Liver (tissue), 9 donors: ENCODE measurements around the gene ARHGDIA. TPM values are rescaled to one million over a fixed set of nuclear protein-coding genes. Genes with fewer than 3 reads are reported as not detected.

ENCODE experiments used
- DNase-seq: peaks from one replicate; pipeline ENCODE4 v3.0.0-alpha.2; 2017; ENCODE audit warnings: low spot score
- H3K27ac ChIP-seq, 2 donors: one replicate each; pipeline ENCODE4 v1.7.0; 2013; ENCODE audit warnings: inconsistent platforms in 2 of 2, low read length in 2 of 2, control low read depth in 1 of 2, low read depth in 1 of 2, mild to moderate bottlenecking in 1 of 2
- H3K27me3 ChIP-seq, 4 donors: one replicate each; pipeline versions ENCODE4 v1.6.1 to v1.7.0; 2013; ENCODE audit warnings: low read length in 3 of 4, inconsistent platforms in 1 of 4, mild to moderate bottlenecking in 1 of 4, moderate library complexity in 1 of 4; ENCODE audit not compliant: control insufficient read depth in 4 of 4, insufficient read depth in 4 of 4
- H3K36me3 ChIP-seq, 4 donors: one replicate each; pipeline versions ENCODE4 v1.6.1 to v1.7.0; 2013; ENCODE audit warnings: low read length in 3 of 4, mild to moderate bottlenecking in 3 of 4, low read depth in 1 of 4, moderate library complexity in 1 of 4; ENCODE audit not compliant: control insufficient read depth in 4 of 4, insufficient read depth in 3 of 4
- H3K4me1 ChIP-seq, 4 donors: one replicate each; pipeline versions ENCODE4 v1.6.1 to v1.7.0; 2013; ENCODE audit warnings: low read length in 3 of 4, mild to moderate bottlenecking in 3 of 4, moderate library complexity in 1 of 4; ENCODE audit not compliant: control insufficient read depth in 4 of 4, insufficient read depth in 4 of 4
- H3K4me3 ChIP-seq, 3 donors: one replicate each; pipeline versions ENCODE4 v1.6.1 to v1.7.0; 2013; ENCODE audit warnings: low read length in 3 of 3, control low read depth in 1 of 3, low read depth in 1 of 3, mild to moderate bottlenecking in 1 of 3
- H3K9ac ChIP-seq, 2 donors: one replicate each; pipeline ENCODE4 v1.7.0; 2013; ENCODE audit warnings: low read length in 2 of 2, mild to moderate bottlenecking in 2 of 2, moderate library complexity in 2 of 2, control low read depth in 1 of 2, low read depth in 1 of 2
- H3K9me3 ChIP-seq, 4 donors: one replicate each; pipeline versions ENCODE4 v1.6.1 to v1.7.0; 2013; ENCODE audit warnings: low read length in 3 of 4; ENCODE audit not compliant: control insufficient read depth in 4 of 4
- ATF3 ChIP-seq: IDR thresholded peaks from 2 replicates; pipeline ENCODE4 v1.6.1; 2016; ENCODE audit warnings: antibody characterized with exemption
- EGR1 ChIP-seq, 2 donors: IDR thresholded peaks; 2 replicates each; pipeline ENCODE4 v1.6.1; 2016 to 2018; ENCODE audit warnings: antibody characterized with exemption in 2 of 2, low read depth in 2 of 2
- FOXA1 ChIP-seq: IDR thresholded peaks from 2 replicates; pipeline ENCODE4 v1.6.1; 2016; ENCODE audit warnings: antibody characterized with exemption
- FOXA2 ChIP-seq: IDR thresholded peaks from 2 replicates; pipeline ENCODE4 v1.6.1; 2016; ENCODE audit warnings: antibody characterized with exemption
- GABPA ChIP-seq, 2 donors: IDR thresholded peaks in 1 of 2; conservative IDR thresholded peaks in 1 of 2; 2 replicates each; pipeline ENCODE4 v1.6.1; 2016; ENCODE audit warnings: antibody characterized with exemption in 2 of 2, mild to moderate bottlenecking in 1 of 2, moderate library complexity in 1 of 2
- HNF4A ChIP-seq, 2 donors: conservative IDR thresholded peaks; 2 replicates each; pipeline ENCODE4 v1.6.1; 2016; ENCODE audit warnings: antibody characterized with exemption in 2 of 2, mild to moderate bottlenecking in 2 of 2
- HNF4G ChIP-seq: IDR thresholded peaks from 2 replicates; pipeline ENCODE4 v1.6.1; 2016; ENCODE audit warnings: antibody characterized with exemption
- JUND ChIP-seq, 2 donors: IDR thresholded peaks; 2 replicates each; pipeline ENCODE4 v1.6.1; 2016; ENCODE audit warnings: antibody characterized with exemption in 2 of 2
- NR2F2 ChIP-seq: IDR thresholded peaks from 2 replicates; pipeline ENCODE4 v1.6.1; 2016; ENCODE audit warnings: antibody characterized with exemption
- RAD21 ChIP-seq, 2 donors: IDR thresholded peaks; 2 replicates each; pipeline ENCODE4 v1.6.1; 2016; ENCODE audit warnings: antibody characterized with exemption in 2 of 2, mild to moderate bottlenecking in 2 of 2
- REST ChIP-seq: IDR thresholded peaks from 2 replicates; pipeline ENCODE4 v1.6.1; 2016; ENCODE audit warnings: antibody characterized with exemption, mild to moderate bottlenecking
- RXRA ChIP-seq, 2 donors: IDR thresholded peaks; 2 replicates each; pipeline ENCODE4 v1.6.1; 2017 to 2018; ENCODE audit warnings: antibody characterized with exemption in 2 of 2, mild to moderate bottlenecking in 1 of 2
- SP1 ChIP-seq: IDR thresholded peaks from 2 replicates; pipeline ENCODE4 v1.6.1; 2018; ENCODE audit warnings: antibody characterized with exemption, mild to moderate bottlenecking
- TAF1 ChIP-seq: conservative IDR thresholded peaks from 2 replicates; pipeline ENCODE4 v1.6.1; 2016; ENCODE audit warnings: antibody characterized with exemption, mild to moderate bottlenecking
- YY1 ChIP-seq: IDR thresholded peaks from 2 replicates; pipeline ENCODE4 v1.6.1; 2016; ENCODE audit warnings: antibody characterized with exemption, mild to moderate bottlenecking
- WGBS: extraction: QIAGEN DNeasy Blood & Tissue Kit; methylation state at CpG from one replicate; pipeline ENCODE4 v1.1.7; 2013; 5-methylcytosine and 5-hydroxymethylcytosine counted together
- polyA plus RNA-seq, 2 donors: library from polyadenylated mRNA; stranded (reverse) in 1 of 2; unstranded in 1 of 2; fragments of 200-250 nt in 1 of 2; fragments of >200 nt in 1 of 2; fragmentation: Nextera tagmentation in 1 of 2; extraction: Ambion mirVana in 1 of 2; gene quantifications; one replicate each; pipeline versions ENCODE4 v1.2.1 to v1.2.3, GENCODE V29; 2013 to 2015
- total RNA-seq, 2 donors: library from RNA; depleted of rRNA; stranded (reverse); fragments of >200 nt; gene quantifications; one replicate each; pipeline ENCODE4 v1.2.3, GENCODE V29; 2014
- TF ChIP-seq, protein P1 (sequence below): IDR thresholded peaks from 2 replicates; pipeline ENCODE4 v1.6.1; 2016; ENCODE audit warnings: antibody characterized with exemption
- TF ChIP-seq, protein P2 (sequence below): fragments of 150-350 bp; IDR thresholded peaks from 2 replicates; pipeline ENCODE4 v1.5.1; 2017; ENCODE audit warnings: improper control_type of control experiment, low read depth, low read length; ENCODE audit not compliant: missing input control
- TF ChIP-seq, protein P3 (sequence below): IDR thresholded peaks from 2 replicates; pipeline ENCODE4 v1.6.1; 2016; ENCODE audit warnings: antibody characterized with exemption
- donor health status: healthy.
- donor health status: healthy.
- donor health status: healthy.
- donor health status: healthy.
- donor health status: healthy.

ARHGDIA gene
- total and polyA plus RNA-seq, 4 donors = 35.5 to 142 (median 75.3) TPM

DNA sequence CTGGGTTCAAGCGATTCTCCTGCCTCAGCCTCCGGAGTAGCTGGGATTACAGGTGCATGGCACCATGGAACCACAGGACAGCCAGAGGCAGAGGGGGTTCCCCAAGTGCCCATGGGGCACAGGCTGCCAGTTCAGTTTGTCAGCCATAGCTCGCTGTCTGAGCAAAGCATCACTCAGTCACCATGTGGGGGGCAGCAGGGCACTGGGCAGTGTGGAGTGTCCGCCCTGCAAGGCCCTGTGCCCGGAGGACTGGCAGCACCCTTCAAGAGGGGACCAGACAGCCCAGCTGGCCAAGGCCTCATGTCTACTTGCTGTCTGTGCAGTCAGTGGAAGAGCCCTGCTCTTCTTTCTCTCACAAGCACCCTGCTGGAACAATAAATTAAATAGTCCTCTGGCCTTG lies 13.8 kb upstream of the ARHGDIA start:
- no peak overlapping the region for H3K4me3 ChIP-seq
- H3K9ac ChIP-seq = no peak overlapping the region
- no peak overlapping the region for H3K27ac ChIP-seq
- WGBS = 97% methylated on average over 5 of the region's 5 CpGs
- H3K36me3 ChIP-seq = peaks cover 12 to 45% (median 23%) of the 10 kb centered on the region in 4 donors
- H3K27me3 ChIP-seq = no peaks in the 10 kb centered on the region
- DNase-seq = no peak
- peaks cover 0 to 7% (median 5%) of the 10 kb centered on the region in 4 donors for H3K4me1 ChIP-seq
- TF ChIP-seq FOXA1 (no peak), YY1 (no peak), HNF4A (conservative IDR thresholded peaks at IDR 0.05) (no peak), EGR1 (IDR thresholded peaks at IDR 0.05; ENCODE audit: low read depth in 2 of 2) (no peak)
- TF ChIP-seq, protein P1, sequence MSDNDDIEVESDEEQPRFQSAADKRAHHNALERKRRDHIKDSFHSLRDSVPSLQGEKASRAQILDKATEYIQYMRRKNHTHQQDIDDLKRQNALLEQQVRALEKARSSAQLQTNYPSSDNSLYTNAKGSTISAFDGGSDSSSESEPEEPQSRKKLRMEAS = no peak
- no peaks in the 10 kb centered on the region for H3K9me3 ChIP-seq

DNA sequence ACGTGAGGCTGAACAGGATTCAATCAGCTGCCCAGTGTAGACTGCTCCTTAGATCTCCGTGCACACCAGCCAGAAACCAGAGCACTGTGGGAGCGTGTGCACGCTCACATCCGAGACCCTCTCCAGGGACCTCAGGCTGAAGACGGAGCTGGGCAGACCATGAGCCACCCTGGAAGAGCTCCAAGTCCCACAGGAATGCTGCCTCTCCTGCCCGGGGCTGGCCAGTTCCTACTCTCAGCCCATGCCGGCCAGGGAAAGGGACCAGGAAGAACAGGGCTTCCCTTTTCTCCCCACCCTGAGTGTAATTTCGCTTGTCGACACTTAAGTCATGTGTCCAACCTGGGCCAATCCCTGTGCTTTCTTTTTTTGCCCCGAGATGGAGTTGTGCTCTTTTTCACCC lies 13.4 kb upstream of the ARHGDIA start:
- peaks cover 12 to 45% (median 23%) of the 10 kb centered on the region in 4 donors for H3K36me3 ChIP-seq
- peaks cover 0 to 2% (median under 1%) of the 10 kb centered on the region in 4 donors for H3K4me1 ChIP-seq
- no peak for TF ChIP-seq EGR1 (IDR thresholded peaks at IDR 0.05; ENCODE audit: low read depth in 2 of 2)
- no peak for DNase-seq
- H3K9ac ChIP-seq = no peak overlapping the region
- no peak overlapping the region for H3K27ac ChIP-seq
- 90% methylated on average over 11 of the region's 11 CpGs for WGBS
- no peaks in the 10 kb centered on the region for H3K9me3 ChIP-seq
- no peak overlapping the region for H3K4me3 ChIP-seq
- no peaks in the 10 kb centered on the region for H3K27me3 ChIP-seq

- no peak for TF ChIP-seq SP1
- TF ChIP-seq HNF4A (conservative IDR thresholded peaks at IDR 0.05) = no peak
- no peak for TF ChIP-seq EGR1 (IDR thresholded peaks at IDR 0.05; ENCODE audit: low read depth in 2 of 2)
- no peak for TF ChIP-seq RAD21 (IDR thresholded peaks at IDR 0.05)
- no peak for TF ChIP-seq FOXA1
- TF ChIP-seq, protein P2, sequence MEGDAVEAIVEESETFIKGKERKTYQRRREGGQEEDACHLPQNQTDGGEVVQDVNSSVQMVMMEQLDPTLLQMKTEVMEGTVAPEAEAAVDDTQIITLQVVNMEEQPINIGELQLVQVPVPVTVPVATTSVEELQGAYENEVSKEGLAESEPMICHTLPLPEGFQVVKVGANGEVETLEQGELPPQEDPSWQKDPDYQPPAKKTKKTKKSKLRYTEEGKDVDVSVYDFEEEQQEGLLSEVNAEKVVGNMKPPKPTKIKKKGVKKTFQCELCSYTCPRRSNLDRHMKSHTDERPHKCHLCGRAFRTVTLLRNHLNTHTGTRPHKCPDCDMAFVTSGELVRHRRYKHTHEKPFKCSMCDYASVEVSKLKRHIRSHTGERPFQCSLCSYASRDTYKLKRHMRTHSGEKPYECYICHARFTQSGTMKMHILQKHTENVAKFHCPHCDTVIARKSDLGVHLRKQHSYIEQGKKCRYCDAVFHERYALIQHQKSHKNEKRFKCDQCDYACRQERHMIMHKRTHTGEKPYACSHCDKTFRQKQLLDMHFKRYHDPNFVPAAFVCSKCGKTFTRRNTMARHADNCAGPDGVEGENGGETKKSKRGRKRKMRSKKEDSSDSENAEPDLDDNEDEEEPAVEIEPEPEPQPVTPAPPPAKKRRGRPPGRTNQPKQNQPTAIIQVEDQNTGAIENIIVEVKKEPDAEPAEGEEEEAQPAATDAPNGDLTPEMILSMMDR = no peak
- TF ChIP-seq REST = no peak
- TF ChIP-seq HNF4G = no peak
- TF ChIP-seq NR2F2 = no peak
- TF ChIP-seq ATF3 = no peak
- TF ChIP-seq JUND (IDR thresholded peaks at IDR 0.05) = no peak
- TF ChIP-seq TAF1 = no peak
- no peak for TF ChIP-seq FOXA2
- TF ChIP-seq, protein P3, sequence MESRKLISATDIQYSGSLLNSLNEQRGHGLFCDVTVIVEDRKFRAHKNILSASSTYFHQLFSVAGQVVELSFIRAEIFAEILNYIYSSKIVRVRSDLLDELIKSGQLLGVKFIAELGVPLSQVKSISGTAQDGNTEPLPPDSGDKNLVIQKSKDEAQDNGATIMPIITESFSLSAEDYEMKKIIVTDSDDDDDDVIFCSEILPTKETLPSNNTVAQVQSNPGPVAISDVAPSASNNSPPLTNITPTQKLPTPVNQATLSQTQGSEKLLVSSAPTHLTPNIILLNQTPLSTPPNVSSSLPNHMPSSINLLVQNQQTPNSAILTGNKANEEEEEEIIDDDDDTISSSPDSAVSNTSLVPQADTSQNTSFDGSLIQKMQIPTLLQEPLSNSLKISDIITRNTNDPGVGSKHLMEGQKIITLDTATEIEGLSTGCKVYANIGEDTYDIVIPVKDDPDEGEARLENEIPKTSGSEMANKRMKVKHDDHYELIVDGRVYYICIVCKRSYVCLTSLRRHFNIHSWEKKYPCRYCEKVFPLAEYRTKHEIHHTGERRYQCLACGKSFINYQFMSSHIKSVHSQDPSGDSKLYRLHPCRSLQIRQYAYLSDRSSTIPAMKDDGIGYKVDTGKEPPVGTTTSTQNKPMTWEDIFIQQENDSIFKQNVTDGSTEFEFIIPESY = no peak
- no peak for TF ChIP-seq RXRA (IDR thresholded peaks at IDR 0.05)
- TF ChIP-seq GABPA (IDR thresholded peaks at IDR 0.05 in 1 of 2, conservative IDR thresholded peaks at IDR 0.05 in 1 of 2) = no peak
- TF ChIP-seq, protein P1 = no peak
- no peak for TF ChIP-seq YY1
- 84% methylated on average over 5 of the region's 5 CpGs for WGBS
- H3K36me3 ChIP-seq = peaks cover 2 to 7% (median 5%) of the 10 kb centered on the region in 4 donors
- H3K4me1 ChIP-seq = no peaks in the 10 kb centered on the region
- no peak overlapping the region for H3K27ac ChIP-seq
- H3K9ac ChIP-seq = no peak overlapping the region
- no peak overlapping the region for H3K4me3 ChIP-seq
- no peaks in the 10 kb centered on the region for H3K9me3 ChIP-seq
- no peaks in the 10 kb centered on the region for H3K27me3 ChIP-seq
- no peak for DNase-seq
These were observed 8.0 kb upstream of the ARHGDIA start for GRCh38 chr17:81879121-81879520.
